Kidney capillary endothelial cell (primary cell): ENCODE measurements around the gene FOXD3.

ENCODE experiments used
- DNase-seq: peaks from one replicate; pipeline ENCODE4 v3.0.0-alpha.2; 2018; ENCODE audit warnings: low spot score

Gene FOXD3

DNA sequence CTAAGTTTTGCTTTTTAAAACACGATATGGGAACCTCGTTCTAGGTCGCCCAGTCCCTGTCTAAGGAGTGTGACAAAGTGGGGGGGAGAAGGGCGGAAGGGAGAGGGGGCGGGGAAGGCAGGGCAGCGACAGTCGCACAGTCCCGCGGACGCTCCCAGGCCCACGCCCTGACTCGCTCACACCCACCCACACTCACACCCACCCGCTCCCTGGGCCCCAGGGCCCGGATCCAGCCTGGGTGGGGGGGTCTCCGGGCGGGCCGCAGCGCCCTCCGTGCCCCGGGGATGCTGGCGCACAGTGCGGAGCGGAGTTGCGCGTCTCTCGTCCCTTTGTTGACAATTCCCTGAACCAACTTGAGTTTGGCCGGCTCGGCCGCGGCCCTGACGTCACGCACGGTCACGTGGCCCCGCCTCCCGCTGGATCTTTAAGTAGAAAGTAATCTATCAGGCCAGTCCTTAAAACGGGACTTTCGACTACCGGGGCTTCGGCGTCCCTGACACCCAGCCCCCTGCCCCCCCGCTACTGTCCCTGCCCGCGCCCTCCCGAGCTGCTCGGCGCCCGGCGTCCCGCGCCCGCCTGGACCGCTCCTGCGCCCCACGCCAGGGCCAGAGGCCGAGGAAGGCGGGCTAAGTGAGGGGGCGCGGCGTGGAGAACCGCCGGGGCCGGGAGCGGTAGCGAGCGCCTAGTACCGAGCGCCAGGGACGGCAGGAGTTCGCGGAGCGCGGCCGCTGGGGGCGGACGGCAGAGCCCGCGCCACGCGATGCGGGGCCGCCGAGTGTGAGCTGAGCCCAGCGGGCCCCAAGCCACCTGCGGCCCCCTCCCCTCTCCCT is at the start of gene FOXD3:
Gene FOXD3 (plus strand): TSS at position 454 of the 830 bp plus-strand sequence. CDS start 492 bp downstream, outside the sequence.
- DNase-seq: no peak

GRCh38 chr1:63272811-63273210 is 49.6 kb upstream of the FOXD3 start:
- DNase-seq: no peak

DNA sequence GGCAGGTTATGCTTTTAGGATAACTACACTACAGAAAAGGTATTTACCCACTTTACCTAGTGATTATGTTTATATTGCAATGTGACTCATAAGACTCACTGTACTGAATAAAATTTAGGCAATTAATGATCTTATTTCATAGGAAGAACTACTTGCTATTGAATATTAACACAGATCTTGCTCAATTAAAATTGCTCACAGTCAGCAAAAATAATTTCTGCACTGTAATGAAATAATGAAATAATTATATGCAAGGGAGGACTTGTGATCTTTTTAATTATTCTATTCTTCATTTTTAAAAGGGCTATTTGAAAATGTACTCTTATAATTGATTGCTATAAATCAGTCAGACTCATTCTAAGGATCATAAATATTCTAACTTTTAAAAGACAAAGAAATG is 48.0 kb upstream of the FOXD3 start:
- no peak for DNase-seq

GRCh38 chr1:63274979-63275378 is 47.4 kb upstream of the FOXD3 start:
- no peak for DNase-seq

- no peak for DNase-seq
Observed at GRCh38 chr1:63276624-63277023, 45.7 kb upstream of the FOXD3 start.

- no peak for DNase-seq
Observed at GRCh38 chr1:63277195-63278192, 44.9 kb upstream of the FOXD3 start.

DNA sequence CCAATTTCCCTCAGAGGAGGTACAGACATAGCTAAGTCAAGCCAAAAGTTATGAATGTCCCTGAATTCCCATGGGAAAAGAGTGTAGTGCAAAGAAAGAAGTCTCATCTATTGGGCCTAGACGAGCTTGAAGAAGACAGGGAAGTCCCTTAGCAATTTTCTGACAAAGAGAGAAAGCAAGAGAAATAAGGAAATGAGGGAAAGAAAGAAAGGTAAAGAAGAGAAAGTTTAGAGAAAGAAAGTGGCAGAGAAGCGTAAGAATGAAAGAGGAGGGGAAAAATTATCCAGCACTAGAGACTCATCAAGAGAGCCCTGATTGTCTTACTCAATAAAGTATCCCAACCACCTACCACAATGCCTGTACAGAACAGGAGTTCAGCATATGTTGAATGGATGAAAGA is 40.6 kb upstream of the FOXD3 start:
- no peak for DNase-seq

GRCh38 chr1:63289135-63289534 is 33.2 kb upstream of the FOXD3 start:
- DNase-seq: no peak

DNA sequence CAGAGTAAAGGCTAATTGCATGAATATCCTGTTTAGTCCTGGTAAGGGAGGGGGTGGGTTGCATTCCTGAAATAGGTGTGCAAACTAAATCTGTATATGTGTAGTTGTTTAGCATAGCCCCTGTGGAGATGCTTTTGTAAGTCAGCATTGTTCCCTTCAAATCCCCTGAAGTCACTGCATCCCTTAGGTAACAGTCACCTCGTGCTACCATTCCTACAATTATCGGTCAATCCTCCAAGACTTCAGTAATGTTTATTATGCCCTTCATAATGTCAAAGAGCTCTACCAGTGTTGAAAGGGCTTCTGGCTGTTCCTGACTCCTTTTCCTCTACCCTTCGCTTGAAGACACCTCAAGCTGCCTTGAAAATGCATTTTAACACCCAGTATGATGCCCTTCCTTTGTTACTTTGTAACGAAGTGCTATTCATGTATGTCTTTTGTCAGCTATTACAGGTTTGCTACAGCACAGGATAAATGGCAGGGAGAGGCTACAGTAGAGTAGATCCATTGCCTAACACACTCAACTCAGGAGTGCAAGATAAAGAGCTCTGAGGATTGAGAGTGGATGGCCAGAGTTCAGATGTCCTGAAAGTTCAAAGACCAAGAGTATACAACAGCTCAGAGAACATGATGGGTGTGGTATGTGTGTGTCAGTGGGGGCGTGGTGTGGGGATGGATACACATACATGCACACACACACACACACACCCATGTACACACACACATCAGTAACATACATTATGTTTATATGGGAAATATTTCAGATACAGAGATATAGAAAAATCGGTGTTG is 27.4 kb upstream of the FOXD3 start:
- no peak for DNase-seq

- no peak for DNase-seq
Observed at GRCh38 chr1:63304410-63304809, 18.0 kb upstream of the FOXD3 start.

- DNase-seq: no peak
Observed at GRCh38 chr1:63305043-63305442, 17.3 kb upstream of the FOXD3 start.

DNA sequence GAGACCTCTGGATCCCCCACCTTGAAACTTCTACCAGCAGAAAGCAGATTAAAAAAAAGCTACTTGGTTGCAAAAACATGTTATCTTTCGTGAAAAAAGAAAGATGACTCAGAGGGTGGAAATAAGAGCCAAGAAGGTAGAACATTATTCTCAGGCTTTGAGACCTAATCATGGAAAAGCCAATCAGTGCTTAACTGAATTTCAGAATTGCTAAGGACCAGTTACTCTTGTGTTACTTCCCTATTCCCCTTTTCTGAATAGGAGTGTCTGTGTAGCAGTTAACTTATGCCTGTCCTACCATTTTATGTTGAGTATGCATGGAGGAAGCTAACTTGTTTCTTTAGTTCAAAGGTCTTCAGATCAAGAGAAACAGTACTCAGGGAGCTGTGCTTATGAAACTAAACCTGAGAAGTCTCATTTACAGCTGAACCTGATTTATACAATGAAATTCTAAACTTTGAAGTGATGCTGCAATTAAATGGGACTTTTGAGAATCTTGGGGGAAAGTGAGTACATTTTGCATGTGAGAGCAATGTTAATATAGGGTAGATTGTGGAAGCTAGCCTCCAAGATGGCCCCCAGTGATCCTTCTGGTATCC is 15.1 kb upstream of the FOXD3 start:
- DNase-seq: no peak

- DNase-seq: no peak
Observed at GRCh38 chr1:63316598-63316983, 5.8 kb upstream of the FOXD3 start.

- no peak for DNase-seq
Observed at GRCh38 chr1:63316984-63317816, 5.2 kb upstream of the FOXD3 start.

- no peak for DNase-seq
Observed at GRCh38 chr1:63317817-63318152, 4.6 kb upstream of the FOXD3 start.

DNA sequence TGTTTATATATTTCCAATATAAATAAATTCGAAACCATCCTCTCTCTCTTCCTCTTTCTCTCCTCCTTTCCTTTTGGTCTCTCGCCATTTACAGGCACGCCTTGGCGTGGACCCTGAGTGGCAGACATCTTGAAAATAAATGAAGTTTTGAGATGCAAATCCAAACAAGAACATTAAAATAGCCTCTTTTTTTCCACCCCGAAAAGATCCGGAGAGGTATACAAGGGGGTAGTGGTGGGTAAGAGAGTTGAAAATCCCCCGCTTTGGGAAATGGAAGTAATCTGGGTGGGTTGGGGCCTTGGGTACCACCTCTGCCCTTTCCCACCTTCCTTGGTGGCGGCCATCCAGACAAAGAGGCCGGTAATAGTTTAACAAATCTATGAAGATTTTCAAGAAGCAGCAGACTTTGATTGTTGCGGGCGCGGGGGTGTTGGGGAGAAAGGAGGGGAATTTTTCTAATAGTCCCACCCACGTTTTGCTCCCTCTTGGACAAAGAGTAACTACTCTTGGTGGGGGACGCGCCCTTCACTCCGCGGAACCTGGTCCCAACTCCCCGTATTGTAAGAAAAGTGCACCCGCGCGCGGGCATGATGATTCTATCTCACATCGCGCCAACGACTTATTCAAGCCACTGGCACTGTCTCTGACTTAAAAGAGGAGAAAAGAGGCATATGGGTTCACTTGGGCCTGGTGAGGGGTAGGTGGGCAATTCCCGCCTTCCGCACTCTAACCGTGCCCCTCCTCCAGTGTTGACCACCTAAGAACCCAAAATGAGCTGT is 4.0 kb upstream of the FOXD3 start:
- no peak for DNase-seq

DNA sequence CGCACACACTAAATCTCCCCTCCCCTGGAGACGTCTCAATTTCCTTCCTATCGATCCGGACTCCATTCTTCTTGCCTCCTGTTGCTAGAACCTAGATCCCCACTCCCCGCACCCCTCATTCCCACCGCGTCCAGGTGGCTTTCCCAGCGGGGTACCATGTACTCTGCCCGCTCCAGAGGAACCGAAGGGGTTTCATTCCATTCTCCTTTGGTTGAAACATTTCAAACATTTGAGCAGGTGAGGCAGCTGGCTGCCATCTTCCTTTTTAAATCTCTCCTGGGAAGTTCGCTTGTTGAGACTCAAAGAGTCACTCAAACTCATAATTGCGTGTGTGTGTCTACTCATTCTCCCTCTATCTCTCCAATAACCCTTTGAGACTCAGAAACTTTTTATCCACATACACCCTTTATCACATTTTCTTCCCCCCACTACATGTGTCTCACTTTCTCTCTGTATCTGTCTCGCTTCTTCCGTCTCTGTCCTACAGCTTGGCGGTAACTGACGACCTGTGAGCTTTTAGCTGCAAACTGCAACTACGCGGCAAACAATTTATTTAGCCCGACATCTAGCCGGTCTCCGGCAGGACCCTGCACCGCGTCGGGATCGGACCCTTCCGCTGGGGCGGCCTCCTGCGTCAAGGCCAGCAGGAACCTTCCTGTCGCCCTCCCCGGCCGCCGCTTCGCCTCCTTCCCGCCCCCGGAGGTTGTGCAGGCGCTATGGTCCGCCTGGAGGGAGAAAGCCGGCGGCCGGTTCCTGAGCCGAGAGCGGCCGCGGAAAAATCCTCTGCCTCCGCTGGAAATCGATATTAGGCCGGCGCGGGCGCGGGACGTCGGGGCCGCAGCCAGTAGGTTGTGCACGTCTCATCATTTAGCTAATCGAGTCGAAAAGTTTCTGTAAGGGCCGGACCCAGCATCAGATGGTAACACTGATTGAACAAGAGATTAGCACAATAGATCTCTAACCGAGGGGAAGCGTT is 3.0 kb upstream of the FOXD3 start:
- no peak for DNase-seq

DNA sequence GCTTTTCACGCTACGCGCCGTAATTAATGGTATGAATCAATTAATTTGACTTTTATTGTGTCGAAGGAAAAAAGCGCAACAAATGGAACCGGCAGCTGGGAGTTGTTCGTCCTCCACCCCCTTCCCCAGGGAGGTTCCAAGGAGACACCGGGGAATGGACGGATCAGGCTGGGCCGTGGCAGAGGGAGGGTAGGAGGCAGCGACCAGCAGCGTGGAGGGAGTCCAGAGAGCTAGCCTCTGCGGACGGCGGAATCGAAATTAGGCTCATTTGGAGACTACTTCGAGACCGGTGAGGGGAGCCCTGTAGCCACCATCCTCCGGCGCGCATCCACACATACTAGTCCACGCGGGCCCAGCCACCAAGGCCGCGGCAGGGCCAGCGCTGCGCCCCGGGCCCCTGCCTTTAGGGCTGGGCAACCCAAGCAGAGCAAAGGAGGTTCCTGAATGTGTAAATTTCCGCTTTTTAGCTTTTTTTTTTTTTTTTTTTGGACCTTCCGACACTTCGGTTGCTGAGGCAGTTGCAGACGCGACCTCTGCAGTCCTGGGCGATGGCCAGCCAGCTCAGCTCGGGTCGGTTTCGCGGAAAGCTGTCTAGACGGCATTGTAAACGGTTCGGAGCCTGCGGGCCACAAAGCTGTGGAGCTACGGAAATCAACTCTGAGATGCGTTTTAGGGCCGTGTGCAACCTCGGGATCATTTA is 2.2 kb upstream of the FOXD3 start:
- no peak for DNase-seq
